Measurements from ENCODE around the gene BAZ1A.

BAZ1A gene

GRCh38 chr14:34875031-34875922 is at the start of gene BAZ1A:
Gene BAZ1A (minus strand): TSS chr14:34875360. CDS start chr14:34874604, 756 bp downstream.
- DNase-seq = peak; percentile 9

- DNase-seq = no peak
Observed at GRCh38 chr14:34920339-34920738, 45.2 kb upstream of the BAZ1A start.

- DNase-seq = no peak
Observed at GRCh38 chr14:34913619-34914018, 38.5 kb upstream of the BAZ1A start.

- DNase-seq = no peak
Observed at GRCh38 chr14:34912966-34913365, 37.8 kb upstream of the BAZ1A start.

GRCh38 chr14:34912182-34912581 is 37.0 kb upstream of the BAZ1A start:
- no peak for DNase-seq

GRCh38 chr14:34911209-34912150 is 36.3 kb upstream of the BAZ1A start:
- no peak for DNase-seq

- no peak for DNase-seq
Observed at GRCh38 chr14:34906287-34906686, 31.1 kb upstream of the BAZ1A start.

- no peak for DNase-seq
Observed at GRCh38 chr14:34895277-34895676, 20.1 kb upstream of the BAZ1A start.

- no peak for DNase-seq
Observed at GRCh38 chr14:34890937-34891336, 15.8 kb upstream of the BAZ1A start.

GRCh38 chr14:34888186-34888585 is 13.0 kb upstream of the BAZ1A start:
- DNase-seq = no peak

GRCh38 chr14:34883954-34884353 is 8.8 kb upstream of the BAZ1A start:
- no peak for DNase-seq

- peak; percentile 63 for DNase-seq
Observed at GRCh38 chr14:34874386-34875030, 652 bp downstream of the BAZ1A start.

- DNase-seq = peak; percentile 85
Observed at GRCh38 chr14:34873589-34874385, 1.4 kb downstream of the BAZ1A start.

GRCh38 chr14:34872822-34873588 is 2.2 kb downstream of the BAZ1A start:
- peak; percentile 38 for DNase-seq

- DNase-seq = no peak
Observed at GRCh38 chr14:34867199-34867598, 8.0 kb downstream of the BAZ1A start.

GRCh38 chr14:34865889-34866574 is 9.1 kb downstream of the BAZ1A start:
- DNase-seq = no peak

- DNase-seq = no peak
Observed at GRCh38 chr14:34863844-34864243, 11.3 kb downstream of the BAZ1A start.

GRCh38 chr14:34858765-34859164 is 16.4 kb downstream of the BAZ1A start:
- no peak for DNase-seq

- no peak for DNase-seq
Observed at GRCh38 chr14:34857689-34858449, 17.3 kb downstream of the BAZ1A start.

GRCh38 chr14:34853041-34853440 is 22.1 kb downstream of the BAZ1A start:
- no peak for DNase-seq
